PC-3 (cell line): ENCODE data around the gene RNF126. TPM values are rescaled to one million over a fixed set of nuclear protein-coding genes. Genes with fewer than 3 reads are reported as not detected.
"Not testable (repeated sequence)": the region's sequence is repeated elsewhere in the genome, so short reads cannot be mapped to it uniquely, and the experiment has no call there.

ENCODE experiments used
- ATAC-seq: fragments of 200-7000 bp; cut with Tn5 transposase; 2 replicates; pipeline ENCODE4 v1.9.1; 2020; ENCODE audit warnings: mild to moderate bottlenecking, moderate library complexity
- BruUV-seq: library from RNA; stranded (reverse); fragments of 400-500 nt; replicated peaks from 2 replicates; lab custom pipeline; 2021; lab: Mats Ljungman, UMichigan
- CTCF ChIA-PET: fragments of 300-600 bp; sonication (Branson Sonifier 250); formaldehyde crosslinking; loops from one replicate; lab custom pipeline; 2022; ENCODE audit warnings: antibody characterized with exemption; lab: Charles Lee
- POLR2A ChIA-PET: fragments of 300-600 bp; sonication (Branson Sonifier 250); formaldehyde crosslinking; loops from one replicate; lab custom pipeline; 2022; ENCODE audit warnings: antibody characterized with exemption; ENCODE audit not compliant: unreplicated experiment; lab: Charles Lee
- DNase-seq: peaks from one replicate; pipeline ENCODE4 v3.0.0-alpha.2; 2015
- H2AFZ ChIP-seq: fragments of 300-600 bp; sonication (generic); 2 replicates; pipeline ENCODE4 v1.6.0; 2016; ENCODE audit warnings: antibody characterized with exemption, low read length
- H3F3A ChIP-seq: fragments of 300-600 bp; sonication (generic); one replicate; pipeline ENCODE4 v1.6.0; 2017; ENCODE audit warnings: antibody characterized with exemption, low read length, control low read depth, mild to moderate bottlenecking; ENCODE audit not compliant: unreplicated experiment
- H3K27ac ChIP-seq: fragments of 300-600 bp; sonication (generic); 2 replicates; pipeline ENCODE4 v1.5.1; 2016; ENCODE audit warnings: mild to moderate bottlenecking, low read length
- H3K27me3 ChIP-seq: fragments of 300-600 bp; sonication (generic); 2 replicates; pipeline ENCODE4 v1.6.1; 2016; ENCODE audit warnings: low read length, mixed read lengths
- H3K36me3 ChIP-seq: fragments of 300-600 bp; sonication (generic); 2 replicates; pipeline ENCODE4 v1.6.1; 2016; ENCODE audit warnings: low read depth, mixed run types, low read length, mixed read lengths
- H3K4me1 ChIP-seq: fragments of 300-600 bp; sonication (generic); 2 replicates; pipeline ENCODE4 v1.5.1; 2016; ENCODE audit warnings: low read length; ENCODE audit not compliant: insufficient read depth
- H3K4me2 ChIP-seq: fragments of 300-600 bp; sonication (generic); 2 replicates; pipeline ENCODE4 v1.6.0; 2016; ENCODE audit warnings: low read length
- H3K4me3 ChIP-seq: fragments of 300-600 bp; sonication (generic); 2 replicates; pipeline ENCODE4 v1.5.1; 2016; ENCODE audit warnings: mild to moderate bottlenecking, low read length, mixed read lengths
- H3K79me2 ChIP-seq: fragments of 300-600 bp; sonication (generic); 2 replicates; pipeline ENCODE4 v1.6.1; 2017; ENCODE audit warnings: low read length, mixed read lengths
- H3K9ac ChIP-seq: fragments of 300-600 bp; sonication (generic); 2 replicates; pipeline ENCODE4 v1.6.0; 2016; ENCODE audit warnings: mild to moderate bottlenecking, low read length
- H3K9me2 ChIP-seq: fragments of 300-600 bp; sonication (generic); replicated peaks from 2 replicates; pipeline ENCODE4 v1.6.1; 2016; ENCODE audit warnings: mixed run types, low read length, mixed read lengths
- H3K9me3 ChIP-seq: fragments of 300-600 bp; sonication (generic); 2 replicates; pipeline ENCODE4 v1.6.1; 2016; ENCODE audit warnings: low read length, mixed read lengths
- H4K20me1 ChIP-seq: fragments of 300-600 bp; sonication (generic); 2 replicates; pipeline ENCODE4 v1.6.1; 2016; ENCODE audit warnings: low read length, mixed read lengths
- EZH2 ChIP-seq: fragments of 300-600 bp; sonication (generic); IDR thresholded peaks from one replicate; pipeline ENCODE4 v1.6.1; 2017; ENCODE audit warnings: antibody characterized with exemption, mild to moderate bottlenecking, low read length; ENCODE audit not compliant: unreplicated experiment
- EZH2phosphoT487 ChIP-seq: fragments of 300-600 bp; sonication (generic); IDR thresholded peaks from 2 replicates; pipeline ENCODE4 v1.6.1; 2018; ENCODE audit warnings: mild to moderate bottlenecking, antibody characterized with exemption, low read length, borderline replicate concordance
- intact Hi-C: fragments of 100-400 bp; cut with micrococcal nuclease; formaldehyde crosslinking; loops from 2 replicates; pipeline ENCODE4 v1.9.0; 2023
- total RNA-seq: library from RNA; depleted of rRNA; stranded (reverse); fragments of >200 nt; gene quantifications from 2 replicates; pipeline ENCODE4 v1.2.3, GENCODE V29; 2014
- TF ChIP-seq, protein P1 (sequence below): fragments of 300-600 bp; sonication (generic); conservative IDR thresholded peaks from 2 replicates; pipeline ENCODE4 v1.5.1; 2017; ENCODE audit warnings: antibody characterized with exemption, low read depth, mild to moderate bottlenecking, low read length

Gene RNF126
- total RNA-seq, 1 experiment from 2014 or later: 86.4 TPM

DNA sequence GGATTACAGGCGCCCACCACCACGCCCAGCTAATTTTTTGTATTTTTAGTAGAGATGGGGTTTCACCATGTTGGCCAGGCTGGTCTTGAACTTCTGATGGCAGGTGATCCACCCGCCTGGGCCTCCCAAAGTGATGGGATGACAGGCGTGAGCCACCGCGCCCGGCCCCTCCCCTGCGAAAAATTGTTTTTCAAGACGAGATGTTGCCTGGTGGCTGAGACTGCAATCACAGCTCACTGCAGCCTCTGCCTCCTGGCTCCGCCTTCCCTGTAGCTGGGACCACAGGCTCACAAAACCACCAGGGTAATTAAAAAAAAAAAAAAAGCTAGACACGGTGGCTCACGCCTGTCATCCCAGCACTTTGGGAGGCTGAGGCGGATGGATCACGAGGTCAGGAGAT, 36.9 kb upstream of the RNF126 start:
- H3K9me2 ChIP-seq, H3K27ac ChIP-seq, H3F3A ChIP-seq, H3K9ac ChIP-seq, H2AFZ ChIP-seq, H4K20me1 ChIP-seq, H3K36me3 ChIP-seq, H3K4me1 ChIP-seq, BruUV-seq, H3K79me2 ChIP-seq, H3K27me3 ChIP-seq, H3K9me3 ChIP-seq, ATAC-seq, H3K4me3 ChIP-seq, H3K4me2 ChIP-seq, CTCF ChIA-PET, intact Hi-C loops, DNase-seq: not testable (repeated sequence)
- POLR2A ChIA-PET: interaction anchor here (0.6 kb wide), 1 partner anchor 19 kb away, joined by 8 read pairs; no protein-coding TSS in a partner anchor

DNA sequence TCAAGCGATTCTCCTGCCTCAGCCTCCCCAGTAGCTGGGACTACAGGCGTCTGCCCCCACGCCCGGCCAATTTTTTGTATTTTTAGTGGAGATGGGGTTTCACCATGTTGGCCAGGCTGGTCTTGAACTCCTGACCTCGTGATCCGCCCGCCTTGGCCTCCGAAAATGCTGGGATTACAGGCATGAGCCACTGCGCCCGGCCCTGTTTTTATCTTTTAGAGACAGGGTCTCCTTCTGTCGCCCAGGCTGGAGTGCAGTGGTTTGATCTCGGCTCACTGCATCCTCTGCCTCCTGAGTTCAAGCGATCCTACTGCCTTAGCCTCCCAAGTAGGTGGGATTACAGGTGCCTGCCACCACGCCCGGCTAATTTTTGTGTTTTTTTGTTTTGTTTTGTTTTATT, 35.5 kb upstream of the RNF126 start:
- H3K36me3 ChIP-seq, H3K4me1 ChIP-seq, H3K79me2 ChIP-seq, H3K27me3 ChIP-seq, ATAC-seq, H3K9ac ChIP-seq, H4K20me1 ChIP-seq, CTCF ChIA-PET, H3F3A ChIP-seq, DNase-seq, H3K4me2 ChIP-seq, H3K9me2 ChIP-seq, H3K27ac ChIP-seq, H3K4me3 ChIP-seq, H3K9me3 ChIP-seq, intact Hi-C loops, H2AFZ ChIP-seq, POLR2A ChIA-PET, BruUV-seq: not testable (repeated sequence)

DNA sequence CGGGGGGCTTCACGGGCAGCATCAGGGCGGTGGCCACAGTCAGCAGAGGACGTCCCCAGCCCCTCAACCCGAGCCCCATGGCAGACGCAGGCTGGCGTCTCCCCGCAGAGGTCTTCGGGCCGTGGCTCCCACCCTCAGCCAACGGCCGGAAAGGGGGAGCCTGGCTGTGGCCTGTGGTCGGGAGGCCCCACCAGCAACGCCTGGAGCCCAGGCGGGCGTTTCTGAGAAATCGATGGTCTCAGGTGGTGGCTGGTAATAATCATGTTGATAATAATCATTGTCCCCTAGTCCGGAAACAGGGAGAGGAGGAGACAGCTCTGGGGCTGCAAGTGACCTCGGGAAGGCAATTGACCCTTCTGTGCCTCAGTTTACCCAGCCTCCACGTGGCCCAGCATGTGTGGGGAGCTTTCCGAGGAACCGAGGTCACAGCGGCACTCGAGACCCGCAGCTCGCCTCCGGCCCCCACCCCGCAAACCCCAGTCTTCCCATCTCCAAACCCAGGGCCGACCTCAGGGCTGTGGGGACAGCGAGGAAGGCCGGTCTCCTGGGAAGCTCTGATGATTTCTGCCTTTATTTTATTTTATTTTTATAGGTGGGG, 32.4 kb upstream of the RNF126 start, which contains the start of gene PRSS57:
Gene PRSS57, minus strand, starts transcription at position 101 of the 598 bp plus-strand sequence. Its CDS starts 22 bp downstream, at position 79.
- no peak within 1 kb of the TSS for H2AFZ ChIP-seq
- H3K4me3 ChIP-seq: no peak within 1 kb of the TSS
- no peak for TF ChIP-seq EZH2
- TF ChIP-seq, protein P1, sequence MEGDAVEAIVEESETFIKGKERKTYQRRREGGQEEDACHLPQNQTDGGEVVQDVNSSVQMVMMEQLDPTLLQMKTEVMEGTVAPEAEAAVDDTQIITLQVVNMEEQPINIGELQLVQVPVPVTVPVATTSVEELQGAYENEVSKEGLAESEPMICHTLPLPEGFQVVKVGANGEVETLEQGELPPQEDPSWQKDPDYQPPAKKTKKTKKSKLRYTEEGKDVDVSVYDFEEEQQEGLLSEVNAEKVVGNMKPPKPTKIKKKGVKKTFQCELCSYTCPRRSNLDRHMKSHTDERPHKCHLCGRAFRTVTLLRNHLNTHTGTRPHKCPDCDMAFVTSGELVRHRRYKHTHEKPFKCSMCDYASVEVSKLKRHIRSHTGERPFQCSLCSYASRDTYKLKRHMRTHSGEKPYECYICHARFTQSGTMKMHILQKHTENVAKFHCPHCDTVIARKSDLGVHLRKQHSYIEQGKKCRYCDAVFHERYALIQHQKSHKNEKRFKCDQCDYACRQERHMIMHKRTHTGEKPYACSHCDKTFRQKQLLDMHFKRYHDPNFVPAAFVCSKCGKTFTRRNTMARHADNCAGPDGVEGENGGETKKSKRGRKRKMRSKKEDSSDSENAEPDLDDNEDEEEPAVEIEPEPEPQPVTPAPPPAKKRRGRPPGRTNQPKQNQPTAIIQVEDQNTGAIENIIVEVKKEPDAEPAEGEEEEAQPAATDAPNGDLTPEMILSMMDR: no peak
- TF ChIP-seq EZH2phosphoT487: no peak
- no peaks in the 10 kb centered on the region for H3K9me3 ChIP-seq
- H3K9me2 ChIP-seq: no peaks in the 10 kb centered on the region
- H3F3A ChIP-seq: no peaks in the 10 kb centered on the region
- CTCF ChIA-PET: no interaction called here
- no peaks in the 10 kb centered on the region for H3K36me3 ChIP-seq
- no TSS peak for BruUV-seq
- H3K27ac ChIP-seq: no peak within 1 kb of the TSS
- H4K20me1 ChIP-seq: no peaks in the 10 kb centered on the region
- no peak within 1 kb of the TSS for H3K9ac ChIP-seq
- no peaks in the 10 kb centered on the region for H3K4me1 ChIP-seq
- intact Hi-C loops: no loop called here
- no peak within 1 kb of the TSS for H3K4me2 ChIP-seq
- POLR2A ChIA-PET: no interaction called here
- ATAC-seq (no peak), DNase-seq (no peak)
- H3K79me2 ChIP-seq: no peaks in the 10 kb centered on the region
- H3K27me3 ChIP-seq: no peaks in the 10 kb centered on the region
